GM21786 (cell line): ENCODE results near the gene SPG21.

Experiments
- ATAC-seq: cut with Tn5 transposase; IDR thresholded peaks from one replicate; pipeline ENCODE4 v1.9.1; 2021; ENCODE audit not compliant: unreplicated experiment

SPG21 gene

GRCh38 chr15:64943512-64944225 is 46.0 kb downstream of the SPG21 start:
- ATAC-seq = no peak

GRCh38 chr15:64942356-64942755 is 47.4 kb downstream of the SPG21 start:
- ATAC-seq = no peak

- ATAC-seq = no peak
These were observed 51.5 kb downstream of the SPG21 start for GRCh38 chr15:64938192-64938591.

- no peak for ATAC-seq
These were observed 55.7 kb downstream of the SPG21 start for GRCh38 chr15:64934023-64934422.

GRCh38 chr15:64931381-64931780 is 58.3 kb downstream of the SPG21 start:
- no peak for ATAC-seq

- ATAC-seq = no peak
These were observed 58.8 kb downstream of the SPG21 start for GRCh38 chr15:64930778-64931371.

GRCh38 chr15:64930019-64930652 is 59.6 kb downstream of the SPG21 start:
- peak; percentile 61 for ATAC-seq

- ATAC-seq = no peak
These were observed 61.0 kb downstream of the SPG21 start for GRCh38 chr15:64928626-64929220.

GRCh38 chr15:64926661-64927060 is 63.1 kb downstream of the SPG21 start:
- no peak for ATAC-seq

- no peak for ATAC-seq
These were observed 64.1 kb downstream of the SPG21 start for GRCh38 chr15:64925335-64926330.

- ATAC-seq = no peak
These were observed 66.2 kb downstream of the SPG21 start for GRCh38 chr15:64923546-64923945.

- ATAC-seq = no peak
These were observed 68.0 kb downstream of the SPG21 start for GRCh38 chr15:64921711-64922110.

- no peak for ATAC-seq
These were observed 70.0 kb downstream of the SPG21 start for GRCh38 chr15:64919721-64920120.

- no peak for ATAC-seq
These were observed 72.5 kb downstream of the SPG21 start for GRCh38 chr15:64917211-64917610.

GRCh38 chr15:64916365-64916764 is 73.3 kb downstream of the SPG21 start:
- ATAC-seq = no peak

GRCh38 chr15:64915518-64916227 is 74.0 kb downstream of the SPG21 start:
- ATAC-seq = no peak
